SU-DHL-6 (cell line): Measurements from ENCODE around the gene GRM1.

Experiments
- H2AFZ ChIP-seq: fragments of 200-600 bp; sonication (generic); 2 replicates; pipeline ENCODE4 v1.6.1; 2014; ENCODE audit warnings: low read depth, mild to moderate bottlenecking, moderate library complexity, mixed read lengths, antibody characterized with exemption, low read length; ENCODE audit not compliant: severe bottlenecking
- H3F3A ChIP-seq: fragments of 200-600 bp; shearing (Covaris generic); 2 replicates; pipeline ENCODE4 v1.6.0; 2016; ENCODE audit warnings: antibody characterized with exemption, mild to moderate bottlenecking; ENCODE audit not compliant: insufficient read depth
- H3K27ac ChIP-seq: fragments of 200-600 bp; sonication (generic); 2 replicates; pipeline ENCODE4 v1.5.1; 2016; ENCODE audit warnings: low read depth, mild to moderate bottlenecking, low read length, moderate library complexity, mixed read lengths
- H3K27me3 ChIP-seq: fragments of 200-600 bp; sonication (generic), shearing (Covaris generic); 2 replicates; pipeline ENCODE4 v1.6.0; 2014; ENCODE audit warnings: mild to moderate bottlenecking, low read length
- H3K36me3 ChIP-seq: fragments of 200-600 bp; sonication (generic); 2 replicates; pipeline ENCODE4 v1.6.1; 2014; ENCODE audit warnings: mild to moderate bottlenecking, low read length, mixed read lengths
- H3K4me2 ChIP-seq: fragments of 300-600, 200-600 bp; shearing (Covaris generic), sonication (generic); 2 replicates; pipeline ENCODE4 v1.6.0; 2014; ENCODE audit warnings: low read length, low read depth, mild to moderate bottlenecking; ENCODE audit not compliant: poor library complexity, severe bottlenecking
- H3K4me3 ChIP-seq: fragments of 200-600 bp; sonication (generic); 2 replicates; pipeline ENCODE4 v1.5.1; 2014; ENCODE audit warnings: antibody characterized with exemption, low read length, mild to moderate bottlenecking, mixed read lengths; ENCODE audit not compliant: insufficient read depth, poor library complexity, severe bottlenecking
- H3K79me2 ChIP-seq: fragments of 200-600 bp; sonication (generic); 2 replicates; pipeline ENCODE4 v1.6.1; 2014; ENCODE audit warnings: mild to moderate bottlenecking, low read length, moderate library complexity; ENCODE audit not compliant: insufficient read depth
- H3K9ac ChIP-seq: fragments of 200-600 bp; sonication (generic); 2 replicates; pipeline ENCODE4 v1.7.0; 2014; ENCODE audit warnings: mild to moderate bottlenecking, low read length
- H3K9me2 ChIP-seq: fragments of 200-600 bp; sonication (generic); replicated peaks from 2 replicates; pipeline ENCODE4 v1.6.1; 2014; ENCODE audit warnings: low read length; ENCODE audit not compliant: insufficient read depth
- H3K9me3 ChIP-seq: fragments of 200-600 bp; sonication (generic); 2 replicates; pipeline ENCODE4 v1.6.1; 2014; ENCODE audit warnings: low read length, mixed read lengths; ENCODE audit not compliant: insufficient read depth
- H4K20me1 ChIP-seq: fragments of 200-600 bp; sonication (generic); 2 replicates; pipeline ENCODE4 v1.6.1; 2014; ENCODE audit warnings: low read depth, mild to moderate bottlenecking, antibody characterized with exemption, low read length, moderate library complexity, mixed read lengths
- CTCF ChIP-seq: fragments of 200-600 bp; sonication (generic); IDR thresholded peaks from one replicate; pipeline ENCODE4 v1.5.1; 2017; ENCODE audit warnings: antibody characterized with exemption, mild to moderate bottlenecking, low read length, moderate library complexity; ENCODE audit not compliant: insufficient read depth, poor library complexity, severe bottlenecking
- EZH2phosphoT487 ChIP-seq: fragments of 200-600 bp; sonication (generic), shearing (Covaris generic); conservative IDR thresholded peaks from 2 replicates; pipeline ENCODE4 v1.6.1; 2018; ENCODE audit warnings: mild to moderate bottlenecking, antibody characterized with exemption, low read length, moderate library complexity, mixed read lengths

Gene GRM1

GRCh38 chr6:146290589-146290901, 261.7 kb downstream of the GRM1 start:
- H3F3A ChIP-seq = no peaks in the 10 kb centered on the region
- H3K9ac ChIP-seq = no peak overlapping the region
- no peaks in the 10 kb centered on the region for H3K36me3 ChIP-seq
- no peak overlapping the region for H3K27ac ChIP-seq
- no peaks in the 10 kb centered on the region for H3K79me2 ChIP-seq
- H2AFZ ChIP-seq = no peak overlapping the region
- no peak overlapping the region for H3K4me3 ChIP-seq
- H4K20me1 ChIP-seq = no peaks in the 10 kb centered on the region; the same call in 1 of the 2 replicates
- no peaks in the 10 kb centered on the region for H3K9me2 ChIP-seq
- H3K4me2 ChIP-seq = no peak overlapping the region
- H3K9me3 ChIP-seq = no peaks in the 10 kb centered on the region
- H3K27me3 ChIP-seq = no peaks in the 10 kb centered on the region
- TF ChIP-seq CTCF (no peak), EZH2phosphoT487 (no peak)

DNA sequence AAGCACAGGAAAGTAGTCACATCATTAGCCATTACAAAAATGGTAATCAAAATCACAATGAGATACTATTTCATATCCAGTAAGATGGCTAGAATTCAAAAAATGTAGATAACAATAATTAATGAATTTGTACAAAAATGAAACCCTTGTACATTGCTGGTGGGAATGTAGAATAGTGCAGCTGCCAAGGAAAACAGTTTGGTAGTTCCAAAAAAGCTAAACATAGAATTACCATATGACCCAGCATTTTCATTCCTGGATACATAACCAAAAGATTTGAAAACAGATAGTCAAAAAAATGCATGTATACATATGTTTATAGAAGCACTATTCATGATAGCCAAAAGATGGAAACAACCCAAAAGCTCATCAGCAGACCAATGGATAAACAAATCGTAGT, 263.6 kb downstream of the GRM1 start:
- no peak overlapping the region for H3K27ac ChIP-seq
- no peak overlapping the region for H3K4me3 ChIP-seq
- no peak overlapping the region for H3K9ac ChIP-seq
- H2AFZ ChIP-seq = no peak overlapping the region
- H3K27me3 ChIP-seq = no peaks in the 10 kb centered on the region
- no peaks in the 10 kb centered on the region for H4K20me1 ChIP-seq
- H3K36me3 ChIP-seq = no peaks in the 10 kb centered on the region
- H3K9me3 ChIP-seq = no peaks in the 10 kb centered on the region
- no peaks in the 10 kb centered on the region for H3K9me2 ChIP-seq
- H3K4me2 ChIP-seq = no peak overlapping the region
- no peaks in the 10 kb centered on the region for H3K79me2 ChIP-seq
- TF ChIP-seq EZH2phosphoT487 (no peak), CTCF (no peak)
- no peaks in the 10 kb centered on the region for H3F3A ChIP-seq

DNA sequence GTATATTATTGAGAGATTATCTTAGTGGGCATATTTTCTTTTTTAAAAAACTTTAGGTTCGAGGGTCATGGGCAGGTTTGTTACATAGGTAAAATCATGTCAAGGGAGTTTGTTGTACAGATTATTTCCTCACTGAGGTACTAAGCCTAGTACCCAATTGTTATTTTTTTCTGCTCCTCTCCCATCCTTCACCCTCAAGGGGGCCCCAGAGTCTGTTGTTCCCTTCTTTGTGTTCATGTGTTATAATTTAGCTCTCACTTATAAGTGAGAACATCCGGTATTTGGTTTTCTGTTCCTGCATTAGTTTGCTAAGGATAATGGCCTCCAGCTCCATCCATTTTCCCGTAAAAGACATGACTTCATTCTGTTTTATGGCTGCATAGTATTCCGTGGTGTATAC, 266.8 kb downstream of the GRM1 start:
- no peaks in the 10 kb centered on the region for H3K9me3 ChIP-seq
- H3K9ac ChIP-seq = no peak overlapping the region
- no peaks in the 10 kb centered on the region for H3K36me3 ChIP-seq
- no peaks in the 10 kb centered on the region for H4K20me1 ChIP-seq
- H3K4me3 ChIP-seq = no peak overlapping the region
- no peak overlapping the region for H2AFZ ChIP-seq
- no peaks in the 10 kb centered on the region for H3K9me2 ChIP-seq
- no peak overlapping the region for H3K27ac ChIP-seq
- no peaks in the 10 kb centered on the region for H3K79me2 ChIP-seq
- no peak overlapping the region for H3K4me2 ChIP-seq
- H3K27me3 ChIP-seq = no peaks in the 10 kb centered on the region
- TF ChIP-seq CTCF = no peak
- TF ChIP-seq EZH2phosphoT487 = no peak
- H3F3A ChIP-seq = no peaks in the 10 kb centered on the region

- H3K27me3 ChIP-seq = no peaks in the 10 kb centered on the region
- no peak overlapping the region for H3K27ac ChIP-seq
- H4K20me1 ChIP-seq = no peaks in the 10 kb centered on the region
- H3K9ac ChIP-seq = no peak overlapping the region
- no peak overlapping the region for H3K4me2 ChIP-seq
- no peaks in the 10 kb centered on the region for H3F3A ChIP-seq
- H3K79me2 ChIP-seq = no peaks in the 10 kb centered on the region
- no peaks in the 10 kb centered on the region for H3K9me2 ChIP-seq
- H3K9me3 ChIP-seq = no peaks in the 10 kb centered on the region
- TF ChIP-seq EZH2phosphoT487 = no peak
- no peak for TF ChIP-seq CTCF
- no peak overlapping the region for H3K4me3 ChIP-seq
- H2AFZ ChIP-seq = no peak overlapping the region
- no peaks in the 10 kb centered on the region for H3K36me3 ChIP-seq
These were observed 269.0 kb downstream of the GRM1 start for GRCh38 chr6:146297815-146298214.
